HG02852 (cell line): Measurements from ENCODE around the gene RBP3.
A peak's percentile ranks its signal among the peaks of the same experiment; 100 is the strongest.

Experiments
- ATAC-seq: cut with Tn5 transposase; IDR thresholded peaks from one replicate; pipeline ENCODE4 v1.9.1; 2021; ENCODE audit warnings: mild to moderate bottlenecking, moderate library complexity; ENCODE audit not compliant: unreplicated experiment

Gene RBP3

DNA sequence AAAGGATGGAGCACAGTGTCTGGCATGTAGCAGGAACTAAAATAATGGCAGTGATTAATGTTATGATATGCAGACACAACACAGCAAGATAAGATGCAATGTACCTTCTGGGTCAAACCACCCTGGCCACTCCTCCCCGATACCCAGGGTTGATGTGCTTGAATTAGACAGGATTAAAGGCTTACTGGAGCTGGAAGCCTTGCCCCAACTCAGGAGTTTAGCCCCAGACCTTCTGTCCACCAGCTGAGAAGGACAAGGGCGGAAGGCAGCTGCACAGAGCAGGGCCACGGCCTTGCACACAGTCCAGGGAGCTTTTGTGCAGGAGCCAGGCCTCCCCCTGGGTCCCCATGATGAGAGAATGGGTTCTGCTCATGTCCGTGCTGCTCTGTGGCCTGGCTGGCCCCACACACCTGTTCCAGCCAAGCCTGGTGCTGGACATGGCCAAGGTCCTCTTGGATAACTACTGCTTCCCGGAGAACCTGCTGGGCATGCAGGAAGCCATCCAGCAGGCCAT lies at the start of gene RBP3:
Gene RBP3, plus strand, starts transcription at position 226 of the 514 bp plus-strand sequence. Its CDS starts 122 bp downstream, at position 348.
- ATAC-seq, result no peak

DNA sequence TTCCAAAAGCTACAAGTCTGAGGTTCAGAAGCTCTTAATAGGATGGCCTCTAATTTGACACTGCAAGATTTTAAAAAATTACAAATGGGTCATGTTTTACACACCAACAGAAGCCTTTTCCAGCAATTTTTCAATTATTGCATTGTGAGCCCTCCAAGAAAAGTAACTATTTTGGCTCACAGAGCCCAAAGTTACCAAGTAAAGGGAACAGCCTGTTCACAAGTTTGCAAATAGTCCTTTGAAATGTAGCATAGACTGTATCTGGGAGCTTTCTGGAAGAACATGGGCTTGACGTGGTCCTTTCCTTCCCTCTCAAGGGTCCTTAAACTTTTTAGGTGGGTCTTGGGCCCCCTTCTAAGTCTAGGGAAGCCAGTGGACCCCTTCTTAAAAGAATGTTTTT lies 49.4 kb upstream of the RBP3 start:
- no peak for ATAC-seq

DNA sequence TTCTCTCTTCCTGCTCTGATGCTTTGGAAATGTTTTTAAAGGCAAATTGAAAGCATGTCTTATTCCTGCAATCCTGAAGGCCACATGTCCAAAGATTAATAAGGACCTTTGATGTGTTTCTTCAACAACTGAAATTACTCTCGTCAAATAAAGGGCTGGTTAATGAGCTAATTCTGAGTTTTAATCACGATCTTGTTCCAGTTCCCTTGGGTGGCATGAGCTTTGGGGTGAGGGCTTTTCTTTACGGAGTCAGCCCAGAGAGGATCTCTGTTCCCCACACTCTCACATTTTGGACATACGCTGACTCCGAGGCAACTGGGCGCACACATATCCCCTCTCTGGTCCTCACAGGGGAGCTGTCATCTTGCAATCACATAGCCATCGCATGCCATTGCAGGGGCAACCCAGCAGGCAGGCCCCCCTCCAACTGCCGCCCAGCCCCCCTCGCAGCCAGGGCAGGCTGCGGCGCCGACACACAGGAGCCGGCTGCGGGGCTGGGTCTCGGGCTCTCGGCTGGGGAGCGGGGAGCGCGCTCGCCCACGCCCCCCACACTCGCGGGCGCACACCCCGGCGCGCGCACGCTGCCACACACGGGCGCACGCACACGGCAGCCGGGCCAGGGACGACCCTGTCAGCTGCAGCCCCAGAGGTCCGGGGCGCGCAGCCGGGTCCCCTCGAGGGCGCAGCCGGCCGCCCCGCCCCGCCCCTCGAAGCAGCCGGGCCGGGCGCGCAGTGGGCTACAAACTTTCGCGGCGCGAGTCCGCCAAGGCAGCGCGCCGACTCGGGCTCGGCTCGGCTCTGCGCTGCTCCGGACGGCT lies 48.3 kb upstream of the RBP3 start, which contains the start of gene GDF10:
Gene GDF10, plus strand, starts transcription at position 587 of the 818 bp plus-strand sequence. CDS start 455 bp downstream, outside the sequence.
- ATAC-seq, result no peak

DNA sequence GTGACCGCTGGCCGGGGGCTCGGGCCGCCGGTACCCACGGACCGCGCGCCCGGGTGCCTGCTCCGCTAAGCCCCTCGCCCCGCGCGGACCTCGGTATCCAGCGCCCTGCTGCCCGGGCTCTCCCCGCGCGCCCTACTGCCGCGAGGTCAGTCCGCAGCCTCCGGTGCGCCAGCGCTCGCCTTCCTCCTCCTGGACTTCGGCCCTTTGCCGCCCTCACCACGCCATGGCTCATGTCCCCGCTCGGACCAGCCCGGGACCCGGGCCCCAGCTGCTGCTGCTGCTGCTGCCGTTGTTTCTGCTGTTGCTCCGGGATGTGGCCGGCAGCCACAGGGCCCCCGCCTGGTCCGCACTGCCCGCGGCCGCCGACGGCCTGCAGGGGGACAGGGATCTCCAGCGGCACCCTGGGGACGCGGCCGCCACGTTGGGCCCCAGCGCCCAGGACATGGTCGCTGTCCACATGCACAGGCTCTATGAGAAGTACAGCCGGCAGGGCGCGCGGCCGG lies 47.7 kb upstream of the RBP3 start:
- ATAC-seq, result no peak

DNA sequence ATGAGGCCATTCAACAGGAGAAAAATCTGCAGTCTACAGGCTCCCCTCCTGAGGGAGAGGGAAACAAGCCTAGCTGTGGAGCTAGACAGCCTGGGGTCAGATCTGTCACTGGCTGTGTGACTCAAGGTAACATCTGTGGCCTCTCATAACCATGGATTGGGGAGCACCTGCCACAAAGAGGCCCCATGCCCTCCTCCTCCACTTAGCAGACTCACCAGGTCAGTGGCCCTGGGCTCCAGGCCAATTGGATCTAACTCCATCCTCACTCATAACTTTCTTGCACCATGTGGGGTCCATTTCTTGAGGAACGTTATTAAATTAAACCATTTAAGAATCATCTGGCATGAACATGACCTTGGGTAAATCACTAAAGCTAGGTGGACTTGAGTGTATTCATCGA lies 46.3 kb upstream of the RBP3 start:
- ATAC-seq, result no peak

DNA sequence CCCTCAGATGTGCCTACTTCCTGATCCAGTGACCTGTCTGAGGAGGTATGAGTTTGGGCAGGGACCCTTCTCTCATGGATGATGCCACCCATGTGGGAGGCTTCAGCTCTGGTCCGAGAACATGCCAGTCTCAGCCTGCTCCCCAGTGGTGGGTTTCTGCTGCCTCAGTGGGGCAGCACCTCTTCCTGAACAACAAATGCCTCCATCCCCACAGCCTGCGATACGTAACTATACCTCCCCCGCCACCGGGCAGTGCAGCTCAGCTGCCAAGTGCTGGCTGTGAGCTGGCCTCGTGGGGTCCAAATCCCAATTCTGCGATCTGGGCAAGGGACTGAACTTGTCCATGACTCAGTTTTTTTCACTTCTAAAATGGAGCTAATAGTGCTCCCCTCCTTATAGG lies 45.1 kb upstream of the RBP3 start:
- no peak for ATAC-seq

- no peak for ATAC-seq
Measured at GRCh38 chr10:47303866-47304265, 44.3 kb upstream of the RBP3 start.

DNA sequence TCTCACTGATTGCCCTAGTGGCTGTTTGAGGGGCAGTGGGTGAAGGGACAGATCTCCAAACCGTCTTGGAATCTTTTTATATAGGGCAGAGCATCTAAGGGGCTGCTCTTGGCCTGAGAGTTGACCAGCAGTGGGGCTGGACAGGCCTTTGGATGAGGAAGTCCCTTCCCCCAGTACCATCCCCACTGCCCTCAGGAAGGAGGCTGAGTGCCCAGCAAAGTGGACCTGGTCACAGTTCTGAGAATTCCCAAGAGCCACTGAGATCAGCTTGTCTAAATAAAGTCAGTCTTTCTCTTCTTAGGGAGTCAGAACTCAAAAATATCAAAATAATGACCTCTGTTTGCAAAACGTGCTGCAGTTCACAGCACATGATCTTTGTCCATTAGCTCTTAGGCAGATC lies 42.6 kb upstream of the RBP3 start:
- no peak for ATAC-seq

- ATAC-seq, result no peak
Measured at GRCh38 chr10:47306387-47307210, 41.6 kb upstream of the RBP3 start.

GRCh38 chr10:47307381-47307780 lies 40.8 kb upstream of the RBP3 start:
- ATAC-seq, result no peak

GRCh38 chr10:47308775-47309174 lies 39.4 kb upstream of the RBP3 start:
- ATAC-seq, result no peak

- ATAC-seq, result no peak
Measured at GRCh38 chr10:47309408-47310089, 38.6 kb upstream of the RBP3 start.

DNA sequence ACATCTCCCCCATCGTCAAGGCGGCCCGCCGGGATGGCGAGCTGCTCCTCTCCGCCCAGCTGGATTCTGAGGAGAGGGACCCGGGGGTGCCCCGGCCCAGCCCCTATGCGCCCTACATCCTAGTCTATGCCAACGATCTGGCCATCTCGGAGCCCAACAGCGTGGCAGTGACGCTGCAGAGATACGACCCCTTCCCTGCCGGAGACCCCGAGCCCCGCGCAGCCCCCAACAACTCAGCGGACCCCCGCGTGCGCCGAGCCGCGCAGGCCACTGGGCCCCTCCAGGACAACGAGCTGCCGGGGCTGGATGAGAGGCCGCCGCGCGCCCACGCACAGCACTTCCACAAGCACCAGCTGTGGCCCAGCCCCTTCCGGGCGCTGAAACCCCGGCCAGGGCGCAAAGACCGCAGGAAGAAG lies 38.1 kb upstream of the RBP3 start:
- ATAC-seq, result no peak

DNA sequence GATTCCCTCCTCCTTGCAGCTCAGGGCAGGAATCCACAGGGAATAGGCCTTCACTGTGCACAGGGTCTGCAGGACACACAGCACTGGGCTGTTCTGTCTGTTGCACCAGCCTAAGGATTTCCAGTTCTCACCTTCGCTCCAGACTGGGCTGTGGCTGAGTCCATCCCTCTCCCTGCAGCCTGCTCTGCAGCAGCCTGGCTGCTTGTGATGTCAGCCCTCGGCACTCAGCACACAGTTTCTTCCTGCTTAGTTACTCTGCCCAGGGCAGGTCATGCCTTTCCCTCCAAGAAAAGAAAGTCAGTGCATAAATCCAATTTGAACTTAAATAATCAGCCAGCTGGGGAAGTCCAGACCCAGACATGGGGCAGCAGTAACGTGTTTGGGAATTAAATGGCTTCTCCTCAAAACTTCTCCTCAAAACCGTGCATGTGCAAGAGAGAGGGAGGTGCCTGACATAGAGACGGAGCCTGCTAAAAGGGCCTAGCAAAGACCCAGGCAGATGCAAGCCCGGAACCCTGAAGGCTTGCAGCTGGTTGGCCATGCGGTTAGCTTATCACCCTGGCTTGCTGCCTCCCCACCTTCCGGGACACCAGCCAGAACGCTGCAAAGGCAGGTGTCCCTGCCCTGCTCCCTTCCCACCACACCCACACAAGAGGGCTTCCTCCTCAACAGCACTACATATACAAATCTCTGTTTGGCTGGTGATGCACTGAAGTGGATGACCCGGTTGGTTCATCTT lies 36.8 kb upstream of the RBP3 start:
- ATAC-seq, result no peak

DNA sequence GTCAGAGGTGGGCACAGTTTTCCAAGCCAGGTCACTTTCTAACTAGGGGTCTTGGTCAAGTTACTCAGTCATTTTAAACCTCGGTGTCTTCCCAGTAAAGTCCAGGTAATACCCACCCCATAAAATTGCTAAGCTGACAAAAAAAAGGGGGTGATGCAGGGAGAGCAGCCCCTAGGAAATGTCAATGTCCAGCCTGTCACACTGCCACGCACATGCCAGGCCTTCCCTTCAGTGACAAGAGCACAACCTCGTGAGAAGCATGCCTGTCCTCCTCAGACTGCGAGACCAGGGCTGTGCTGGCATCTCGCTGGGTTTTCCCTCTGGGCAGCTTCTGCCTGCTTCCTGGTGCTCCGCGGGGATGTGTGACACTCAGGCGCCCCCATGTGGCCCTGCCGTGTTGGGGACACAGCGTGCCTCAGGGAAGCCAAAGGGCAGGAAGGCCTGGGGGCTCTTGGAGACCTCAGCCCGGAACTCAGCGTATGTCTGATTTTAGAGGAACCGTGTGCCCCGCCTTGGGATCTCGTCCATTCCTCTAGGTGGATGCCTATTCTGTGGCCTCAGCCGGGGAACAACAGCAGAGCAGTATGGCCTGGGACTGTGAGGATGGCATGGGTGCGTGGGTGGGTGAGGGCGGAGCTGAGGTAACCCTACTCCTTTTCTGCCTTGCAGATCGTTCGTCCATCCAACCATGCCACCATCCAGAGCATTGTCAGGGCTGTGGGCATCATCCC lies 36.1 kb upstream of the RBP3 start:
- ATAC-seq, result peak; percentile 66

GRCh38 chr10:47312663-47312995 lies 35.5 kb upstream of the RBP3 start:
- ATAC-seq, result no peak

DNA sequence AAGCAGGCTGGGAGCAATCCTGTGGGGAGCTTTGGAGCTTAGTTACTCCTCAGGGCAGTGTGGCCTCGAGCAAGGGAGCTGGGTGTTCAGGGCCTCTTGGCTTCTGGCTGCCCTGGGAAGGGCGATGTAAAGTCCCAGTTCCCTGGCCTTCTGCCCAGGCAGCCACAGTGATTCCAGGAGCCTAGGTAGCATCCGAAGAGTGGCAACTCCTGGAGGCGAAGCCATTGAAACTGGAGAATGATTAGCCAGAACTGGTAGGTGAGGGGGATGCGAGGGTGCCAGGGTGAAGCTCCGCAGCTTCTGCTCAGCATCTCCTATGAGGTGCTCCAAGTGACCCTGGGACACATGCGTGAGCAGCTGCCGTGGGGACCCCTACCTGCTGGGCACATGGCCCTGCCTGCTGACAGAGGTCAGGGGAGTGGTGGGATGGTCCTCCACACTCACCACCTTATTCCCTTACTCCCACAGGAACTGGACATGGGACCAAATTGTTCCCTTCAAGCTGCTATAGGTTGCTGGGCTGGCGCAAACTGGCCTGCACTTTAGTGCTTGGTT lies 33.7 kb upstream of the RBP3 start:
- no peak for ATAC-seq

DNA sequence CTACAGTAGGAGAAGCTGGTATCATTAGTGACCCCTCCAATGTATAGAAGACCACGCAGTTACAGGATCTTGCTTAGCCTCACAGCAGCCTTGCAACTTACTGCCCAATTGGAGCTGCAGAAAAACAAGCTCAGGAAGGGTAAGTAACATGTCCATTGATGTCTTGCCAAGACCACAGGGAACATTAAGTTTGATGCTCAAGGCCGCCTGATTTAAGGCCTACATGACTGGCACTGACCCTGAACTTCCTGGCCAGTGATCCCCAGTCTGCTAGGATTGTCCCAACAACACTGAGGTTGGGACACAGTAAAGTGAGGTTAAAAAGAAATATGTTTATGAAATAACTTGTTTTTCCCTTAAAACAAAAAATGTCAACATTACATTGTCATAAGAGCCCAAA lies 32.7 kb upstream of the RBP3 start:
- no peak for ATAC-seq

- no peak for ATAC-seq
Measured at GRCh38 chr10:47316131-47316530, 32.0 kb upstream of the RBP3 start.
